ENCODE data around the gene SDF4.
A peak's percentile ranks its signal among the peaks of the same experiment; 100 is the strongest.

The SDF4 gene

GRCh38 chr1:1211541-1212441 is 20.0 kb downstream of the SDF4 start:
- no peak for DNase-seq

GRCh38 chr1:1210726-1211540 is 20.9 kb downstream of the SDF4 start:
- no peak for DNase-seq

- DNase-seq, result peak; percentile 23
Observed at GRCh38 chr1:1208713-1209433, 22.9 kb downstream of the SDF4 start.

- DNase-seq, result no peak
Observed at GRCh38 chr1:1207571-1207892, 24.3 kb downstream of the SDF4 start.

- no peak for DNase-seq
Observed at GRCh38 chr1:1206966-1207531, 24.8 kb downstream of the SDF4 start.

GRCh38 chr1:1206376-1206965 is 25.3 kb downstream of the SDF4 start, which contains the start of gene TNFRSF18:
Gene TNFRSF18, minus strand, starts transcription at chr1:1206592. Its CDS starts 21 bp downstream, at chr1:1206571.
- no peak for DNase-seq

GRCh38 chr1:1205769-1206375 is 25.9 kb downstream of the SDF4 start:
- DNase-seq, result no peak

GRCh38 chr1:1204998-1205768 is 26.6 kb downstream of the SDF4 start:
- no peak for DNase-seq

- DNase-seq, result no peak
Observed at GRCh38 chr1:1204425-1204920, 27.3 kb downstream of the SDF4 start.

GRCh38 chr1:1203561-1204424 is 28.0 kb downstream of the SDF4 start:
- no peak for DNase-seq

GRCh38 chr1:1202831-1203560 is 28.8 kb downstream of the SDF4 start:
- no peak for DNase-seq

GRCh38 chr1:1200876-1201810 is 30.7 kb downstream of the SDF4 start:
- peak; percentile 30 for DNase-seq

- DNase-seq, result no peak
Observed at GRCh38 chr1:1199961-1200875, 31.6 kb downstream of the SDF4 start.

- no peak for DNase-seq
Observed at GRCh38 chr1:1199141-1199960, 32.5 kb downstream of the SDF4 start.

- no peak for DNase-seq
Observed at GRCh38 chr1:1198423-1199140, 33.2 kb downstream of the SDF4 start.
